OCI-LY1 (cell line): Measurements from ENCODE around the gene KIAA0319L.
"Not testable (repeated sequence)": the region's sequence is repeated elsewhere in the genome, so short reads cannot be mapped to it uniquely, and the experiment has no call there.

Experiments
- H2AFZ ChIP-seq: fragments of 200-600 bp; sonication (generic), shearing (Covaris generic); 2 replicates; pipeline ENCODE4 v1.6.0; 2014; ENCODE audit warnings: antibody characterized with exemption, mild to moderate bottlenecking, low read length
- H3F3A ChIP-seq: fragments of 200-600 bp; sonication (generic), shearing (Covaris generic); 2 replicates; pipeline ENCODE4 v1.6.0; 2014; ENCODE audit warnings: mild to moderate bottlenecking, antibody characterized with exemption, low read length, moderate library complexity; ENCODE audit not compliant: insufficient read depth
- H3K27ac ChIP-seq: fragments of 200-600 bp; sonication (generic); 2 replicates; pipeline ENCODE4 v1.5.1; 2014; ENCODE audit warnings: low read length, mixed run types, mild to moderate bottlenecking, low read depth; ENCODE audit not compliant: poor library complexity, severe bottlenecking
- H3K27me3 ChIP-seq: fragments of 200-600 bp; sonication (generic); 2 replicates; pipeline ENCODE4 v1.6.0; 2014; ENCODE audit warnings: antibody characterized with exemption, mild to moderate bottlenecking, low read length, moderate library complexity; ENCODE audit not compliant: insufficient read depth
- H3K36me3 ChIP-seq: fragments of 200-600 bp; sonication (generic); 2 replicates; pipeline ENCODE4 v1.6.1; 2014; ENCODE audit warnings: mild to moderate bottlenecking, antibody characterized with exemption, low read length, moderate library complexity, mixed read lengths; ENCODE audit not compliant: insufficient read depth
- H3K4me1 ChIP-seq: fragments of 200-600 bp; sonication (generic); 2 replicates; pipeline ENCODE4 v1.5.1; 2014; ENCODE audit warnings: mild to moderate bottlenecking, low read length, moderate library complexity; ENCODE audit not compliant: insufficient read depth, severe bottlenecking
- H3K4me2 ChIP-seq: fragments of 200-600 bp; sonication (generic), shearing (Covaris generic); 2 replicates; pipeline ENCODE4 v1.6.1; 2014; ENCODE audit warnings: low read length
- H3K4me3 ChIP-seq: fragments of 200-600 bp; sonication (generic); 2 replicates; pipeline ENCODE4 v1.5.1; 2014; ENCODE audit warnings: low read length, low read depth, mild to moderate bottlenecking, mixed read lengths; ENCODE audit not compliant: poor library complexity, severe bottlenecking
- H3K79me2 ChIP-seq: fragments of 200-600 bp; shearing (Covaris generic); 2 replicates; pipeline ENCODE4 v1.6.1; 2016; ENCODE audit warnings: mixed run types, low read length, mixed read lengths; ENCODE audit not compliant: insufficient read depth
- H3K9ac ChIP-seq: fragments of 200-600 bp; sonication (generic), shearing (Covaris generic); 2 replicates; pipeline ENCODE4 v1.6.1; 2014; ENCODE audit warnings: mild to moderate bottlenecking, low read length, mixed read lengths
- H3K9me2 ChIP-seq: fragments of 200-600 bp; sonication (generic), shearing (Covaris generic); 2 replicates; pipeline ENCODE4 v1.6.1; 2014; ENCODE audit warnings: low read depth, mild to moderate bottlenecking, low read length, mixed read lengths
- H3K9me3 ChIP-seq: fragments of 200-600 bp; shearing (Covaris generic); 2 replicates; pipeline ENCODE4 v1.6.1; 2014; ENCODE audit warnings: low read length, mixed read lengths
- H4K20me1 ChIP-seq: fragments of 200-600 bp; sonication (generic), shearing (Covaris generic); 2 replicates; pipeline ENCODE4 v1.6.0; 2016; ENCODE audit warnings: mild to moderate bottlenecking, low read length; ENCODE audit not compliant: insufficient read depth
- CTCF ChIP-seq: fragments of 200-600 bp; sonication (generic), shearing (Covaris generic); IDR thresholded peaks from 2 replicates; pipeline ENCODE4 v1.5.1; 2017; ENCODE audit warnings: mild to moderate bottlenecking, antibody characterized with exemption, low read length, moderate library complexity, mixed read lengths
- EZH2 ChIP-seq: fragments of 200-600 bp; sonication (generic), shearing (Covaris generic); IDR thresholded peaks from 2 replicates; pipeline ENCODE4 v1.8.0; 2017; ENCODE audit warnings: borderline replicate concordance, mixed run types, mild to moderate bottlenecking, antibody characterized with exemption, low read length, moderate library complexity, mixed read lengths

The KIAA0319L gene

DNA sequence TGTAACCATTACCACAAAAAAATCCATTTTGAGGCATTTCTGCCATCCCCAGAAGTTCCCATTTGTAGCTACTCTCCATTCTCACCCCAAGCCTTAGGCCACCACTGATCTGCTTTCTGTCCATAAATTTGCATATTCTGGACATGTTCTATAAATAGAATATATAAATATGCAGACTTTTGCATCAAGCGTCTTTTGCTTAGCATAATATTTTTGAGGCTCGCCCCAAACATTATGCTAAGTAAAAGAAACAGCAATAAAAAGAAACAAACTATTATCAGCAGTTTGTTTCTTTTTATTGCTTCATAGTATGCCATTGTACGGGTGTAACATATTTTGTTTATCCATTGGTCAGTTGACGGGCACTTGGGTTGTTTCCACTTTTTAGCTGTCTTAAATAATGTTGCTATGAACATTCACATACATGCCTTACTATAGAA lies 23.8 kb upstream of the KIAA0319L start:
- H2AFZ ChIP-seq, result no peak overlapping the region
- no peaks in the 10 kb centered on the region for H3K9me2 ChIP-seq
- H3K27me3 ChIP-seq, result no peaks in the 10 kb centered on the region; the same call in 1 of the 2 replicates
- TF ChIP-seq CTCF, result no peak
- TF ChIP-seq EZH2, result no peak
- no peak overlapping the region for H3K4me2 ChIP-seq
- no peak overlapping the region for H3K27ac ChIP-seq
- H3F3A ChIP-seq, result no peaks in the 10 kb centered on the region
- no peaks in the 10 kb centered on the region for H3K9me3 ChIP-seq
- H3K4me3 ChIP-seq, result no peak overlapping the region
- no peaks in the 10 kb centered on the region for H4K20me1 ChIP-seq
- no peaks in the 10 kb centered on the region for H3K36me3 ChIP-seq
- no peak overlapping the region for H3K9ac ChIP-seq
- H3K79me2 ChIP-seq, result no peaks in the 10 kb centered on the region
- H3K4me1 ChIP-seq, result peaks cover 29% of the 10 kb centered on the region

DNA sequence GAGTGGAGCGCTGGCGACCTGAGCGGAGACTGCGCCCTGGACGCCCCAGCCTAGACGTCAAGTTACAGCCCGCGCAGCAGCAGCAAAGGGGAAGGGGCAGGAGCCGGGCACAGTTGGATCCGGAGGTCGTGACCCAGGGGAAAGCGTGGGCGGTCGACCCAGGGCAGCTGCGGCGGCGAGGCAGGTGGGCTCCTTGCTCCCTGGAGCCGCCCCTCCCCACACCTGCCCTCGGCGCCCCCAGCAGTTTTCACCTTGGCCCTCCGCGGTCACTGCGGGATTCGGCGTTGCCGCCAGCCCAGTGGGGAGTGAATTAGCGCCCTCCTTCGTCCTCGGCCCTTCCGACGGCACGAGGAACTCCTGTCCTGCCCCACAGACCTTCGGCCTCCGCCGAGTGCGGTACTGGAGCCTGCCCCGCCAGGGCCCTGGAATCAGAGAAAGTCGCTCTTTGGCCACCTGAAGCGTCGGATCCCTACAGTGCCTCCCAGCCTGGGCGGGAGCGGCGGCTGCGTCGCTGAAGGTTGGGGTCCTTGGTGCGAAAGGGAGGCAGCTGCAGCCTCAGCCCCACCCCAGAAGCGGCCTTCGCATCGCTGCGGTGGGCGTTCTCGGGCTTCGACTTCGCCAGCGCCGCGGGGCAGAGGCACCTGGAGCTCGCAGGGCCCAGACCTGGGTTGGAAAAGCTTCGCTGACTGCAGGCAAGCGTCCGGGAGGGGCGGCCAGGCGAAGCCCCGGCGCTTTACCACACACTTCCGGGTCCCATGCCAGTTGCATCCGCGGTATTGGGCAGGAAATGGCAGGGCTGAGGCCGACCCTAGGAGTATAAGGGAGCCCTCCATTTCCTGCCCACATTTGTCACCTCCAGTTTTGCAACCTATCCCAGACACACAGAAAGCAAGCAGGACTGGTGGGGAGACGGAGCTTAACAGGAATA lies 20.1 kb upstream of the KIAA0319L start:
- Histone ChIP-seq H3K4me3 (peak overlapping the region; percentile 59), H3K9me3 (no peaks in the 10 kb centered on the region), H2AFZ (peak overlapping the region; percentile 92), H4K20me1 (no peaks in the 10 kb centered on the region), H3K79me2 (no peaks in the 10 kb centered on the region), H3K9me2 (no peaks in the 10 kb centered on the region), H3K9ac (peak overlapping the region; percentile 67), H3K4me2 (peak overlapping the region; percentile 83), H3F3A (no peaks in the 10 kb centered on the region), H3K36me3 (no peaks in the 10 kb centered on the region), H3K27me3 (no peaks in the 10 kb centered on the region; the same call in 1 of the 2 replicates), H3K4me1 (peaks cover 29% of the 10 kb centered on the region), H3K27ac (no peak overlapping the region)
- no peak for TF ChIP-seq EZH2

GRCh38 chr1:35576766-35577070 lies 19.5 kb upstream of the KIAA0319L start:
- H3K4me2 ChIP-seq, result peak overlapping the region; percentile 83; the same call in 1 of the 2 replicates
- H3K36me3 ChIP-seq, H2AFZ ChIP-seq, H3K9me2 ChIP-seq, H3K27ac ChIP-seq, H4K20me1 ChIP-seq, H3F3A ChIP-seq, H3K79me2 ChIP-seq, H3K9me3 ChIP-seq, H3K9ac ChIP-seq, H3K27me3 ChIP-seq: not testable (repeated sequence)
- peak overlapping the region; percentile 59 for H3K4me3 ChIP-seq
- peaks cover 29% of the 10 kb centered on the region for H3K4me1 ChIP-seq

- Histone ChIP-seq H3K36me3 (no peaks in the 10 kb centered on the region), H3K4me2 (peak overlapping the region; percentile 83; the same call in 1 of the 2 replicates), H3K9me3 (no peaks in the 10 kb centered on the region), H3K27me3 (no peaks in the 10 kb centered on the region; the same call in 1 of the 2 replicates), H3K9ac (no peak overlapping the region; the same call in 1 of the 2 replicates), H4K20me1 (no peaks in the 10 kb centered on the region), H3K79me2 (no peaks in the 10 kb centered on the region), H2AFZ (no peak overlapping the region), H3K4me1 (peaks cover 28% of the 10 kb centered on the region), H3K27ac (no peak overlapping the region), H3F3A (no peaks in the 10 kb centered on the region), H3K9me2 (no peaks in the 10 kb centered on the region), H3K4me3 (peak overlapping the region; percentile 59)
- no peak for TF ChIP-seq EZH2
- no peak for TF ChIP-seq CTCF
These were observed 19.0 kb upstream of the KIAA0319L start for GRCh38 chr1:35576061-35576765.
